Activated naive CD8-positive, alpha-beta T cell treated with anti-CD3 and anti-CD28 coated beads, Interleukin-2, amount 10 ng/mL, durations not matched to agents 7 days and 5 days (primary cell): Measurements from ENCODE around the gene CEACAM3. TPM values are rescaled to one million over a fixed set of nuclear protein-coding genes. Genes with fewer than 3 reads are reported as not detected.
"Not testable (repeated sequence)": the region's sequence is repeated elsewhere in the genome, so short reads cannot be mapped to it uniquely, and the experiment has no call there.

Experiments used
- ATAC-seq: fragments of 150-1000 bp; cut with Tn5 transposase; one replicate; pipeline ENCODE4 v1.10.0; 2021; ENCODE audit warnings: low read depth, moderate library complexity
- POLR2A ChIA-PET: fragments of 350-600 bp; sonication (Branson Sonifier 250); formaldehyde crosslinking; loops from one replicate; lab custom pipeline; 2021; ENCODE audit warnings: antibody characterized with exemption; lab: Charles Lee
- DNase-seq: peaks from one replicate; pipeline ENCODE4 v3.0.0; 2021
- H3K27ac Mint-ChIP-seq: one replicate; pipeline ENCODE4 v1.8.0; 2022; ENCODE audit warnings: mild to moderate bottlenecking, mixed read lengths
- H3K27me3 Mint-ChIP-seq: one replicate; pipeline ENCODE4 v1.8.0; 2022; ENCODE audit warnings: mild to moderate bottlenecking, moderate library complexity, mixed read lengths
- H3K36me3 Mint-ChIP-seq: one replicate; pipeline ENCODE4 v1.8.0; 2021; ENCODE audit warnings: mild to moderate bottlenecking, mixed read lengths
- H3K4me1 Mint-ChIP-seq: one replicate; pipeline ENCODE4 v1.8.0; 2021; ENCODE audit warnings: mixed read lengths
- H3K4me3 Mint-ChIP-seq: one replicate; pipeline ENCODE4 v1.8.0; 2022; ENCODE audit warnings: mild to moderate bottlenecking, moderate library complexity, mixed read lengths
- H3K9me3 Mint-ChIP-seq: one replicate; pipeline ENCODE4 v1.8.0; 2021; ENCODE audit warnings: mixed read lengths
- total RNA-seq, 2 experiments: library from RNA; stranded (reverse); gene quantifications; one replicate each; pipeline ENCODE4 v1.2.3, GENCODE V29; 2021

CEACAM3 gene
- not detected for total RNA-seq

DNA sequence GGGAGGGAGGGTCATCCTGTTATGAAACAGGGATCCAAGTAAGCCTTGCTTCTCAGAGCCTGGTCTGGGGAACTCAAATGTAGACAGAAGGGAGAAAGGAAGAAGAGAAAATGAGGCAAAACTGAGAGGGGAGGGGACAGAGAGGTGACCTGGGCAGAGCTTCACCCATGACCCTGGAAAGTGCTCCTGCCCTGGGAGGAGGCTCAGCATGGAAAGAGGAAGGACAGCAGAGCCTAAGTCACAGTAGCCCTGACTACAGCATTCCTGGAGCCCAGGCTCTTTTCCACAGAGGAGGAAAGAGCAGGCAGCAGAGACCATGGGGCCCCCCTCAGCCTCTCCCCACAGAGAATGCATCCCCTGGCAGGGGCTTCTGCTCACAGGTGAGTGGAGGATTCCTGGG, at the start of gene CEACAM3:
Gene CEACAM3, plus strand, starts transcription at position 226 of the 400 bp plus-strand sequence. Its CDS starts 91 bp downstream, at position 317.
- Mint-ChIP-seq H3K27me3 (peaks cover 45% of the 10 kb centered on the region), H3K36me3 (no peaks in the 10 kb centered on the region), H3K4me1 (no peaks in the 10 kb centered on the region), H3K27ac (no peak within 1 kb of the TSS), H3K4me3 (no peak within 1 kb of the TSS), H3K9me3 (no peaks in the 10 kb centered on the region)
- DNase-seq (no peak), ATAC-seq (no peak)
- POLR2A ChIA-PET, result interaction anchor here (0.7 kb wide), 1 partner anchor 1175 kb away, joined by 3 read pairs; no protein-coding TSS in a partner anchor

DNA sequence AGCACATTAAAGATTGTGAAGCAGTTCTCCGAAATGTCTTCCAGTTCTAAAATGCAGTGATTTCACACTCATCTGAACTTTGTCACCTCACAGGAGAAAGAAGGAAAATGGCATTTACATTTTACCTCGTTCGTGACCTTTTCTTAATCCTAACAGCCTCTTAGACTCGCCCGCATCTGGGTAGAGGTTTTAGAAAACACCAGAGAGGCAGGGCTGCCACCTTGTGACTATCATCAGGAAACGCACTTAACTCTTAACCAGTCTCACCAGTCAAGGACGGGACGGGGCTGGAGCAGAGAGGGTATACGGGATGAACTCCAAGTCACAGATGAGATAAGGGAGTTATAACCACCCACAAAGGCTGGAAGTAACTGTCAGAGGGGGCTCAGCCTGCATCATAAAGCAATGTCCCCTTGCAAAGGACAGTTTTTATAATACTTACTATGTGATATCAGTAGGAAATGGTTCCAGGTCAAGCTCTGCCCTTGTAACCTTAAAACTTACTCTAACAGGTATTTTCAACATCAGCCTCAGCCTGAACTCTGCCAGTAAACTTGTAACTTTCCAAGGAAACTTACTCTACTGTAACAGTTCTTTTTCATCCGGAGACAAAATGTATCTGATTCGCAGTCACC, 49.7 kb upstream of the CEACAM3 start:
- DNase-seq (no peak), ATAC-seq (peak; percentile 81)
- Mint-ChIP-seq H3K36me3 (no peaks in the 10 kb centered on the region), H3K4me1 (peaks cover 10% of the 10 kb centered on the region), H3K27ac (no peak overlapping the region), H3K27me3 (peaks cover 52% of the 10 kb centered on the region), H3K4me3 (no peak overlapping the region), H3K9me3 (no peaks in the 10 kb centered on the region)
- POLR2A ChIA-PET, result no interaction called here

DNA sequence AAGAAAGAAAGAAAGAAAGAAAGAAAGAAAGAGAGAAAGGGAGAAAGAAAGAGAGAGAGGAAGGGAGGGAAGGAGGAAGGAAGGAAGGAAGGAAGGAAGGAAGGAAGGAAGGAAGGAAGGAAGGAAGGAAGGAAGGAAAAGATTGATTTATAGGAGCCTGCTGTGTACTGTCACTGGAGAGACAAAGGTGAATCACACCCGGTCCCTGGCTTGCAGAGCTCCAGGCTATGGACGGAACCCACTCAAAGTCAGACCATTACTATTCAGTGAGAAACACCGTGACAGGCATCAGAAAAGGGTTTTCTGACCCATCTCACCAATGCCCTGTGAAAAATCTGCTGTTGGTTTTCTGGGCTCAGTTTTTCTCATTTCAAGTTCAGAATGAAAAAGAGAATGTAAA, 48.4 kb upstream of the CEACAM3 start:
- no peak overlapping the region for H3K27ac Mint-ChIP-seq

DNA sequence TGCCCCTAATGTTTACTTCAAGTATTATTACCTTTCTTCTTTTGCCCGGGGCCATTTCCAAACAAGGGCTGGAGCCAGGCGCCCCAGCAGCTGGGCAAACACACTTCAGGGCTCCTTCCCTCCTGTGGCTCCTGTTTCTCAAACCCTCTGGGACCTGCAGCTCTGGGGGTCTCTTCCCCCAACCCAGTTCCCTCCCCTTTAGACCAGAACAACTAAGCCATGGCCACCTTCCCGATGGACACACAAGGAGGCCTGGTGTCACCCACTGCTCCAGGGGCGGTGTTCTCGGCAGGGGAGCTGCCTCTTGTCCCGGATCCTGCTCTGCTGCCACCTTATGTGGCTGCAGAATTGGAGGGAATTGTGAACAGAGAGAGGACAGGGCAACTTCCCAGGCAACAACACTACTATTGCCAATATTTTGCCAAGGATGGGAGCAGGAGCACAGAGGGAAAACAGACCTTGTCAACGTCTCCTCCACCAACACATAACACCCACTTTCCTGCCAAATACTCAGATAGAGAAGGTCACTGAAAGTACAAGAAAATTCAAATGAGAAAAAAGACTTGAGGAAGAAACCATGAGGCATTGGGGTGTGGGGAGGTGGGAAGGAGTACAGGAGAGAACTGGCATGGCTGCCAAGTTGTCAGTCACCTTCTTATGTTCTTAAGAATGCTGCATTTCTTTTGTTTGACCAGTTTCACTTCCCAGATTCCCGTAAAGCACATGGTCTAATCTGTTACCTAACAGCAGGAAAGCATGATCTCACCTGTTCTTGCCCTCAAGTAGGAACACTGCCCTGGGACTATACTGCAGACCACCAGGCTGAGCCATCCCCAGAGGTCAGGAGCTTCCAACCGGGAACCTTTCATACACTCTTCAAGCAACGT, 45.9 kb upstream of the CEACAM3 start:
- ATAC-seq, H3K4me3 Mint-ChIP-seq, H3K27ac Mint-ChIP-seq, DNase-seq, POLR2A ChIA-PET, H3K9me3 Mint-ChIP-seq, H3K4me1 Mint-ChIP-seq, H3K36me3 Mint-ChIP-seq: not testable (repeated sequence)
- H3K27me3 Mint-ChIP-seq, result peaks cover 50% of the 10 kb centered on the region

More for the DNA sequence above, 48.4 kb upstream of the CEACAM3 start:
- H3K4me3 Mint-ChIP-seq, result no peak overlapping the region
- peaks cover 56% of the 10 kb centered on the region for H3K27me3 Mint-ChIP-seq
- ATAC-seq (no peak), DNase-seq (no peak)
- peaks cover 10% of the 10 kb centered on the region for H3K4me1 Mint-ChIP-seq
- H3K36me3 Mint-ChIP-seq, result no peaks in the 10 kb centered on the region
- POLR2A ChIA-PET, result no interaction called here
- H3K9me3 Mint-ChIP-seq, result no peaks in the 10 kb centered on the region

DNA sequence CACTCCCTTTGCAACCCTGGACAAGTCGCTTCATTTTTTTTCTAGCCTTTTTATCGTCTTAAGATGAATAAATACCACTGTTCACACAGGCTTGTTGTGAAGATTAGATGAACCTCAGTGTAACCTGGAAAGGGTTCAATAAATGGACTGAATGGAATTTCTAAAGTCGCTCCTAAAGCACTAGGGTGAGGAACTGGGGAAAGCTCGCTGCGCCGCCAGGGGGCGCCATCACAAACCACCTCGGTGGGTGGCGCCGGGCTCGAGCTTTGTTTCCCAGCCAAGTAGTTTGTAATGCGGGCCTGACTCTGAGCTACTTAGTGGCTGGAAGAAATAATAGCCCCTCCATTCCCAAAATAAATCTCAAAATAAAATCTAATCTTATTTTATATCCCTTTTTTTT, 43.2 kb upstream of the CEACAM3 start:
- no peak overlapping the region for H3K4me3 Mint-ChIP-seq
- ATAC-seq, result peak; percentile 44
- H3K4me1 Mint-ChIP-seq, result peaks cover 2% of the 10 kb centered on the region
- H3K27ac Mint-ChIP-seq, result no peak overlapping the region
- H3K27me3 Mint-ChIP-seq, result peaks cover 36% of the 10 kb centered on the region
- POLR2A ChIA-PET, result interaction anchor here (0.7 kb wide), 1 partner anchor 31 kb away, joined by 3 read pairs; no protein-coding TSS in a partner anchor
- H3K36me3 Mint-ChIP-seq, result no peaks in the 10 kb centered on the region
- H3K9me3 Mint-ChIP-seq, result no peaks in the 10 kb centered on the region
- DNase-seq, result peak; percentile 83

DNA sequence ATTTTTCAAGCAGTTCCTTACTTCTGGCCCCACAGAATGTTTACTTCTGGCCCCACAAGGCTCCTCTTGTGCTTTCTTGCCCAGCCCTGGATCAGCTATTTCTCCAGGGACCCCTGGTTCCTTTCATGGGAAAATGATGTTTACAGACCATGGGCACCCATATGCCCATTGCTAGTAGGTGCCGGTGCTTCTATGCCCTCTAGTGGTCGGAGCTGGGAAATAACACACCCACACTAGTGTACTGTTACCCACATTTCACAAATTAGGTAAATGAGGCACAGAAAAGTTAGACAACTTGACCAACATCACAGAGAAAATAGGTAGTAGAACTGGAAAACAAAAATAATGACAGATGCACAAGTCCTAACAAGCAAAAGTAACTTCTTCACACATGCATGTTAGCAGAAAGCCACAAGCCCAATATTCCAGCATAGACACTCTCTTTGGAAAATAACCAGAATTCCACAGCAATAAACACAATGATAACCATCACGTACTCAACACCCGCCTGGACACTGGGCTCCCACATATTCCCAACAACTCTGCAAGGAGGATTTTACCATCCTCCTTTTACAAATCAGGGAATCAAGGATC, 42.4 kb upstream of the CEACAM3 start:
- POLR2A ChIA-PET, result no interaction called here

DNA sequence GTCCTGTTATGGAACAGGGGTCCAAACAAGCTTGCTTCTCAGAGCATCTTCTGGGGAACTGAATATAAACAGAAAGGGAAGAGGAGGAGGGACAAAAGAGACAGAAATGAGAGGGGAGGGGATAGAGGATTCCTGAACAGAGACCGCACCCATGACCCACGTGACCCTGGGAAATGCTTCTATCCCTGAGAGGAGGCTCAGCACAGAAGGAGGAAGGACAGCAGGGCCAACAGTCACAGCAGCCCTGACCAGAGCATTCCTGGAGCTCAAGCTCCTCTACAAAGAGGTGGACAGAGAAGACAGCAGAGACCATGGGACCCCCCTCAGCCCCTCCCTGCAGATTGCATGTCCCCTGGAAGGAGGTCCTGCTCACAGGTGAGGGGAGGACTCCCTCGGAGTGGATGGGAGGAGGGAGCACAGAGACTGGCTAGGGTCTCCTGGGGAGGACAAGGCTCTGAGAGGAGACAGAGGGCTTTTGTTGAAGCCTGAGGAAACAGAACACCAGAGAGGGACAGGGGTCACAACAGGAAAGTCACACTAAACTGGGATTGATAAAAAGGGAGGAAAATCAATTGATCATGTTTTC, 41.0 kb upstream of the CEACAM3 start, which contains the start of gene CEACAM6:
Gene CEACAM6, plus strand, starts transcription at position 203 of the 586 bp plus-strand sequence. Its CDS starts 109 bp downstream, at position 312.
- Mint-ChIP-seq H3K27ac (no peak within 1 kb of the TSS), H3K4me1 (peaks cover 2% of the 10 kb centered on the region), H3K27me3 (peaks cover 47% of the 10 kb centered on the region), H3K9me3 (no peaks in the 10 kb centered on the region), H3K4me3 (no peak within 1 kb of the TSS), H3K36me3 (no peaks in the 10 kb centered on the region)
- POLR2A ChIA-PET, result no interaction called here
- DNase-seq (no peak), ATAC-seq (no peak)

More for the DNA sequence above, 42.4 kb upstream of the CEACAM3 start:
- H3K36me3 Mint-ChIP-seq, result no peaks in the 10 kb centered on the region
- peaks cover 38% of the 10 kb centered on the region for H3K27me3 Mint-ChIP-seq
- ATAC-seq (peak; percentile 79), DNase-seq (peak; percentile 51)
- no peak overlapping the region for H3K27ac Mint-ChIP-seq
- peaks cover 2% of the 10 kb centered on the region for H3K4me1 Mint-ChIP-seq
- H3K9me3 Mint-ChIP-seq, result no peaks in the 10 kb centered on the region
- no peak overlapping the region for H3K4me3 Mint-ChIP-seq

DNA sequence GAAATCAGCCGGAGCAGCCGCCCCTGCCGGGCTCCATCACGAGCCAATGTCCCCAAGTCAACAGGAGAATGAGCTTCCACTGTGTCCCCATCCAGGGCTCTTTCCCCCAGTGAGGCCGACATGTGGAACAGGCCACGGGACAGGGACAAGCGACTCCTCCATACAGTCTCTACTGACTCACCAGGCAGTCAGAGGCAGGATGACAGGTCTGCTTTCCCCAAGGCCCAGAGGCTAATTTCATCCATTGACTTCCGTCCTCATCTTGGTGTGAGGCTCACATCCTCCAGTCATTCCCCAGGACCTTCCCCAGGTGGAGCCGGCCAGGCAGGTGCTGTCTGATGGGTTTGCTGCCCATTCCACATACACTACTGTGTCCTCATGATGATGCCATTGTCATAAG, 37.5 kb upstream of the CEACAM3 start:
- DNase-seq, result no peak
- peaks cover 51% of the 10 kb centered on the region for H3K27me3 Mint-ChIP-seq
- POLR2A ChIA-PET, result no interaction called here

DNA sequence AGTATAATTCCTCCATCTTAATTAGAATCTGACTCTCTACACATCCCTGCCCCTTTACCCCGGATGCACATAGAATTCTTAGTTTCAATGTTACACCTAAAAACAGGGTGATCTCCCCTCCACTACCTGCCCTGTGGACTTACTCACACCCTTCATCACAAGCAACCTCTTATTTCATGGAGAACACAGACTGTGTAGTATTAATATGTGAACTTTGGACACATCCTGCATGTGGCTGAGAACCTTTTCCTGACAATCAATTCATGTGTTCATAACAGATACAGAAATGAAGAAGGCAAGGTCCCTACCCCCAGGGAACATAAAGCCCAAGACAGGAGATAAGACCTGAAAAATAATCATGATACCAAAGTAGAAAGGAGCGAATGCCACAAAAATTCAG, 29.3 kb upstream of the CEACAM3 start:
- POLR2A ChIA-PET, result interaction anchor here (0.7 kb wide), 1 partner anchor 411 kb away, joined by 7 read pairs; no protein-coding TSS in a partner anchor
- ATAC-seq, result no peak
- H3K27me3 Mint-ChIP-seq, result peaks cover 66% of the 10 kb centered on the region
- H3K36me3 Mint-ChIP-seq, result no peaks in the 10 kb centered on the region
- no peaks in the 10 kb centered on the region for H3K4me1 Mint-ChIP-seq
- no peak for DNase-seq
- no peak overlapping the region for H3K27ac Mint-ChIP-seq
- H3K9me3 Mint-ChIP-seq, result no peaks in the 10 kb centered on the region
- no peak overlapping the region for H3K4me3 Mint-ChIP-seq

More for the DNA sequence above, 37.5 kb upstream of the CEACAM3 start:
- no peak overlapping the region for H3K4me3 Mint-ChIP-seq
- no peaks in the 10 kb centered on the region for H3K9me3 Mint-ChIP-seq
- peaks cover under 1% of the 10 kb centered on the region for H3K4me1 Mint-ChIP-seq
- H3K27ac Mint-ChIP-seq, result no peak overlapping the region
- H3K36me3 Mint-ChIP-seq, result no peaks in the 10 kb centered on the region
- ATAC-seq, result no peak

DNA sequence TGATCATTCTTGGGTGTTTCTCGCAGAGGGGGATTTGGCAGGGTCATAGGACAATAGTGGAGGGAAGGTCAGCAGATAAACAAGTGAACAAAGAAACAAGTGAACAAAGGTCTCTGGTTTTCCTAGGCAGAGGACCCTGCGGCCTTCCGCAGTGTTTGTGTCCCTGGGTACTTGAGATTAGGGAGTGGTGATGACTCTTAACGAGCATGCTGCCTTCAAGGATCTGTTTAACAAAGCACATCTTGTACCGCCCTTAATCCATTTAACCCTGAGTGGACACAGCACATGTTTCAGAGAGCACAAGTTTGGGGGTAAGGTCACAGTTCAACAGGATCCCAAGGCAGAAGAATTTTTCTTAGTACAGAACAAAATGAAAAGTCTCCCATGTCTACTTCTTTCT, 28.3 kb upstream of the CEACAM3 start:
- POLR2A ChIA-PET, DNase-seq, H3K4me1 Mint-ChIP-seq, H3K9me3 Mint-ChIP-seq, ATAC-seq, H3K4me3 Mint-ChIP-seq, H3K27ac Mint-ChIP-seq, H3K36me3 Mint-ChIP-seq: not testable (repeated sequence)
- H3K27me3 Mint-ChIP-seq, result peaks cover 67% of the 10 kb centered on the region

DNA sequence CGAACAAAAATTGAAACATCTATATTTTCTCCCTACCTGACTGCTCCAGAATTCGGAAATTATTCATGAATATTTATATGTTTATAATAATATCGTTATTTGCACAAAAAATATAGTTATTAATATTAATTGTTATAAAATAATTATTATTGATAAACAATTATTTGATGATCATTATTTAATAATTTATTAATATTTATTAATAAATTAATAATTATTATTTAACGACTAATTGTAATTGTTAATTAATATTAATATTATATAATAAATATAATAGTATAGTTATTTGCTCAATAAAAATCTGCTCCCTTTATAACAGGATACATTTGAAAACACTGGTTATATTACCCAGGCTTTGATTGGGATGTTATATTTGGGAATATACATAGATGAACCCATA, 26.8 kb upstream of the CEACAM3 start:
- Mint-ChIP-seq H3K27ac (no peak overlapping the region), H3K4me1 (peaks cover 14% of the 10 kb centered on the region), H3K27me3 (peaks cover 69% of the 10 kb centered on the region), H3K9me3 (no peaks in the 10 kb centered on the region), H3K4me3 (no peak overlapping the region), H3K36me3 (no peaks in the 10 kb centered on the region)
- POLR2A ChIA-PET, result no interaction called here
- no peak for DNase-seq
- ATAC-seq, result no peak

DNA sequence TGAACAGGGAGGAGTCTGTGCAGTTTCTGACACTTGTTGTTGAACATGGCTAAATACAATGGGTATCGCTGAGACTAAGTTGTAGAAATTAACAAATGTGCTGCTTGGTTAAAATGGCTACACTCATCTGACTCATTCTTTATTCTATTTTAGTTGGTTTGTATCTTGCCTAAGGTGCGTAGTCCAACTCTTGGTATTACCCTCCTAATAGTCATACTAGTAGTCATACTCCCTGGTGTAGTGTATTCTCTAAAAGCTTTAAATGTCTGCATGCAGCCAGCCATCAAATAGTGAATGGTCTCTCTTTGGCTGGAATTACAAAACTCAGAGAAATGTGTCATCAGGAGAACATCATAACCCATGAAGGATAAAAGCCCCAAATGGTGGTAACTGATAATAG, 25.0 kb upstream of the CEACAM3 start:
- POLR2A ChIA-PET, result no interaction called here
- no peaks in the 10 kb centered on the region for H3K36me3 Mint-ChIP-seq
- no peak for ATAC-seq
- peaks cover 70% of the 10 kb centered on the region for H3K27me3 Mint-ChIP-seq
- DNase-seq, result no peak
- no peaks in the 10 kb centered on the region for H3K9me3 Mint-ChIP-seq
- H3K27ac Mint-ChIP-seq, result no peak overlapping the region
- peaks cover 21% of the 10 kb centered on the region for H3K4me1 Mint-ChIP-seq
- no peak overlapping the region for H3K4me3 Mint-ChIP-seq

DNA sequence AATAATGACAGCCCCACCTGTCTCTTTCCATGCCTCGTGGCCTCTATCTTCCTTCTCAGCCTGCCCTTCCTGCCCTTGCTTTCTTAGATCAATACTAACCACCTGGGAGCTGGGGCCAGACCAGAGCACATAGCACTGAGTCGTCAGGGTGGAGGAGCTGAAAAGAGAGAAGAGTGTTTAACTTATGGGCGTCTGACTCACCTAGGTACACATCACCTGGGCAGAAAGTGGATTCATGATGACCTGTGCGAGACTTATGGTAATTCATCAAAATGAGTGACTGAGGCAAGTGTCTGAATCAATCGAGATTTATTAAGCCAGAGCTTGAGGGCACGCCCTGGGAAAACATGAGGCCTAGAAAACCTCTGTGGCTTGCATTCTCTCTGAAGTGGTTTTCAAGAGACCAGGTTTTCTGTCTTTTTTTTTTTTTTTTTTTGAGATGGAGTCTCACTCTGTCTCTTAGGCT, 21.8 kb upstream of the CEACAM3 start:
- Mint-ChIP-seq H3K36me3 (no peaks in the 10 kb centered on the region), H3K4me3 (peak overlapping the region; percentile 2), H3K27me3 (peaks cover 83% of the 10 kb centered on the region), H3K9me3 (no peaks in the 10 kb centered on the region), H3K27ac (no peak overlapping the region), H3K4me1 (peaks cover 21% of the 10 kb centered on the region)
- POLR2A ChIA-PET, result interaction anchor here (0.7 kb wide), 1 partner anchor 140 kb away, joined by 3 read pairs; no protein-coding TSS in a partner anchor
- no peak for DNase-seq
- ATAC-seq, result peak; percentile 69
